Activated T-cell treated with anti-CD3 and anti-CD28 coated beads for 24 hours (primary cell): Measurements from ENCODE around the gene TRPC3.

ENCODE experiments used
- DNase-seq: peaks from one replicate; pipeline ENCODE4 v3.0.0-alpha.2; 2020; ENCODE audit warnings: low read depth

The TRPC3 gene

GRCh38 chr4:121951521-121952110 is at the start of gene TRPC3:
TRPC3 (minus strand) TSS chr4:121952060; CDS start chr4:121951680, 380 bp downstream.
- DNase-seq = no peak

GRCh38 chr4:122000849-122001248 is 49.0 kb upstream of the TRPC3 start:
- no peak for DNase-seq

GRCh38 chr4:121998024-121998423 is 46.2 kb upstream of the TRPC3 start:
- no peak for DNase-seq

GRCh38 chr4:121995790-121996537 is 44.1 kb upstream of the TRPC3 start:
- DNase-seq = no peak

GRCh38 chr4:121991968-121992367 is 40.1 kb upstream of the TRPC3 start:
- no peak for DNase-seq

GRCh38 chr4:121990489-121990888 is 38.6 kb upstream of the TRPC3 start:
- DNase-seq = no peak

GRCh38 chr4:121989715-121990114 is 37.9 kb upstream of the TRPC3 start:
- DNase-seq = no peak

GRCh38 chr4:121988950-121989349 is 37.1 kb upstream of the TRPC3 start:
- no peak for DNase-seq

- DNase-seq = no peak
Observed at GRCh38 chr4:121980643-121981042, 28.8 kb upstream of the TRPC3 start.

GRCh38 chr4:121978172-121978516 is 26.3 kb upstream of the TRPC3 start:
- DNase-seq = no peak

GRCh38 chr4:121977251-121978171 is 25.7 kb upstream of the TRPC3 start:
- no peak for DNase-seq

- DNase-seq = no peak
Observed at GRCh38 chr4:121975784-121976183, 23.9 kb upstream of the TRPC3 start.

GRCh38 chr4:121973816-121974215 is 22.0 kb upstream of the TRPC3 start:
- no peak for DNase-seq

GRCh38 chr4:121968859-121969258 is 17.0 kb upstream of the TRPC3 start:
- DNase-seq = no peak

- no peak for DNase-seq
Observed at GRCh38 chr4:121964958-121965357, 13.1 kb upstream of the TRPC3 start.

- DNase-seq = no peak
Observed at GRCh38 chr4:121960818-121961217, 9.0 kb upstream of the TRPC3 start.

GRCh38 chr4:121958777-121959176 is 6.9 kb upstream of the TRPC3 start:
- DNase-seq = no peak

GRCh38 chr4:121957266-121957665 is 5.4 kb upstream of the TRPC3 start:
- no peak for DNase-seq

- no peak for DNase-seq
Observed at GRCh38 chr4:121953860-121954259, 2.0 kb upstream of the TRPC3 start.

GRCh38 chr4:121952290-121952689 is 430 bp upstream of the TRPC3 start:
- no peak for DNase-seq

GRCh38 chr4:121950680-121951520 is 960 bp downstream of the TRPC3 start:
- no peak for DNase-seq

GRCh38 chr4:121950212-121950679 is 1.6 kb downstream of the TRPC3 start:
- peak; percentile 81 for DNase-seq
